Measurements from ENCODE around the gene TNFAIP8L3. TPM values are rescaled to one million over a fixed set of nuclear protein-coding genes. Genes with fewer than 3 reads are reported as not detected.

Gene TNFAIP8L3
- total and polyA plus RNA-seq, 9 of the 15 experiments (the other 6 are each of a cell fraction or from before 2014, with no cell fraction given) = 0.13 TPM; not detected in 8

DNA sequence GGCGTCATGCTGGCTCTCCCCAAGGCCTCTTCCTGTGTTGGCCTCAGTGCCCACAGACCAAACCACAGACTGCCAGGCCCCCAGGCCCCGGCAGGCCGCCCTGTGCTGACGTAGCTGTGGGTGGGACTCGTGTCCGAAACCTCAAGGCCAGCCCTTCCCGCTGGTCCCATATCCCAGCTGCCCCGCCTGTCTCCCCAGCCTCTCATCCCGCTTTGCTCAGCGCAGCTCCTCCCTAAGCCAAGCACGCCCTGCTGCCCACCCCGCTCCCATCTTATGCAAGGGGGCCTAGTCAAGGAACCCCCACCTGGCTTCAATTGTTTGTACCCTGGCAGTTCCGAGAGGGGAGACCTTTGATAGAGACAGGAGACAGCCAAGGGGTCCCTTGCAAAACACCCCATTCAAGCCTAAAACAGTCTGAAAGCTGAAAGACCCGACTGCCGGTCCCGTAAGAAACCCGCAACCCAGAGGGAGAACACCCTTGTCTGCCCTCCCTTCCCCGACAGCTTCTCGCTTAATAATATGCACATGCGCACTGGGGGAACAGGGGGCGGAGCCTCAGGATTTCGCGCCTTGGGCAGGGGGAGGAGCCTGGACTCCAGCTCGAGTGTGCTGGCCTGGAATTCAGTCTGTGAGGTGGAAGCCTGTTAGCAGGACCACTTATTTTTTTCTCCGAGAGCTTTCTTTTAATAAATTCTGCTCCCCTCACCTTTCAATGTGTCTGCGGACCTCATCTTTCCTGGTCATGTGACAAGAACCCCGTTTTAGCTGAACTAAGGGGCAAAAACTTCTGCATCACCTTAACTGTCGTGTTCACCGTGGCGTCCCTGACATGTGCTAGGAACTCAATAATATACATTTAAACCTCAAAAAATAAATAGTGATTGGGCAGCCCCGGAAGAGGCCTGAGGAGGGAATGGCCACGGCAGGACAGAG, 17.2 kb downstream of the TNFAIP8L3 start (continued):
- TF ChIP-seq KLF6 (CRISPR knock-in tag; IDR thresholded peaks at IDR 0.05; ENCODE audit: borderline replicate concordance) (no peak), ZC3H4 (CRISPR knock-in tag; IDR thresholded peaks at IDR 0.05; ENCODE audit: borderline replicate concordance) (no peak), ZNF324 (CRISPR knock-in tag; IDR thresholded peaks at IDR 0.05) (no peak), RAD51 (IDR thresholded peaks at IDR 0.05; ENCODE audit: borderline replicate concordance, low read depth) (no peak), POLR2H (tag; IDR thresholded peaks at IDR 0.05; ENCODE audit: low read depth) (0 out of 2 replicates have a peak, but pooled peaks have one; percentile 49), ZBED1 (IDR thresholded peaks at IDR 0.05) (no peak), TAF1 (IDR thresholded peaks at IDR 0.05; ENCODE audit: control insufficient read depth, extremely low read depth, insufficient read depth, low read length, severe bottlenecking) (peak; percentile 44)
- TF ChIP-seq, protein P1, sequence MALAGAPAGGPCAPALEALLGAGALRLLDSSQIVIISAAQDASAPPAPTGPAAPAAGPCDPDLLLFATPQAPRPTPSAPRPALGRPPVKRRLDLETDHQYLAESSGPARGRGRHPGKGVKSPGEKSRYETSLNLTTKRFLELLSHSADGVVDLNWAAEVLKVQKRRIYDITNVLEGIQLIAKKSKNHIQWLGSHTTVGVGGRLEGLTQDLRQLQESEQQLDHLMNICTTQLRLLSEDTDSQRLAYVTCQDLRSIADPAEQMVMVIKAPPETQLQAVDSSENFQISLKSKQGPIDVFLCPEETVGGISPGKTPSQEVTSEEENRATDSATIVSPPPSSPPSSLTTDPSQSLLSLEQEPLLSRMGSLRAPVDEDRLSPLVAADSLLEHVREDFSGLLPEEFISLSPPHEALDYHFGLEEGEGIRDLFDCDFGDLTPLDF (CRISPR knock-in tag; IDR thresholded peaks at IDR 0.05) = peak; percentile 44; the same call in 1 of the 2 replicates

Data from K562 (cell line).